GM12874 (cell line): ENCODE measurements around the gene RBFOX2.

Experiments used
- TF ChIP-seq, protein P1 (sequence below): IDR thresholded peaks from 2 replicates; pipeline ENCODE4 v1.5.1; 2011; ENCODE audit warnings: low read depth, mild to moderate bottlenecking, control low read depth, low read length, moderate library complexity; ENCODE audit not compliant: insufficient read depth

RBFOX2 gene

DNA sequence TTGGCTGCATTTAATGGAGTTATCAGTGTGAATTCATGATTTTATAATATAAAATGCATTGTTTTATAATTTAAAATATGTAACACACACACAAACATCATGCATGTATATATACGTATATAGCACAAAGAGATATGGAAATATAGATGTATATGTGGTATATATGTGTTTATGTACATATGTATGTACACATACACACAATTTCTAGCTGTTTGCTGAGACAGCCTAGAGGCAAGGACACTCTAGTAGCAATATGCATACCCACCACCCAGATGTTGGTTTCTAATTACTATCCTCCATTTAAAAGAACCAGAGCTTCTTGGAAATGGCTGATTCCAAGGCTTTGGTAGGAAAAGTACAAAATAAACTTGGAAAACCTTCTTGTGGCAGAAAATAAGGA is 50.4 kb downstream of the RBFOX2 start:
- TF ChIP-seq, protein P1, sequence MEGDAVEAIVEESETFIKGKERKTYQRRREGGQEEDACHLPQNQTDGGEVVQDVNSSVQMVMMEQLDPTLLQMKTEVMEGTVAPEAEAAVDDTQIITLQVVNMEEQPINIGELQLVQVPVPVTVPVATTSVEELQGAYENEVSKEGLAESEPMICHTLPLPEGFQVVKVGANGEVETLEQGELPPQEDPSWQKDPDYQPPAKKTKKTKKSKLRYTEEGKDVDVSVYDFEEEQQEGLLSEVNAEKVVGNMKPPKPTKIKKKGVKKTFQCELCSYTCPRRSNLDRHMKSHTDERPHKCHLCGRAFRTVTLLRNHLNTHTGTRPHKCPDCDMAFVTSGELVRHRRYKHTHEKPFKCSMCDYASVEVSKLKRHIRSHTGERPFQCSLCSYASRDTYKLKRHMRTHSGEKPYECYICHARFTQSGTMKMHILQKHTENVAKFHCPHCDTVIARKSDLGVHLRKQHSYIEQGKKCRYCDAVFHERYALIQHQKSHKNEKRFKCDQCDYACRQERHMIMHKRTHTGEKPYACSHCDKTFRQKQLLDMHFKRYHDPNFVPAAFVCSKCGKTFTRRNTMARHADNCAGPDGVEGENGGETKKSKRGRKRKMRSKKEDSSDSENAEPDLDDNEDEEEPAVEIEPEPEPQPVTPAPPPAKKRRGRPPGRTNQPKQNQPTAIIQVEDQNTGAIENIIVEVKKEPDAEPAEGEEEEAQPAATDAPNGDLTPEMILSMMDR = no peak

- TF ChIP-seq, protein P1 = no peak
Measured at GRCh38 chr22:35977136-35977535, 51.5 kb downstream of the RBFOX2 start.

DNA sequence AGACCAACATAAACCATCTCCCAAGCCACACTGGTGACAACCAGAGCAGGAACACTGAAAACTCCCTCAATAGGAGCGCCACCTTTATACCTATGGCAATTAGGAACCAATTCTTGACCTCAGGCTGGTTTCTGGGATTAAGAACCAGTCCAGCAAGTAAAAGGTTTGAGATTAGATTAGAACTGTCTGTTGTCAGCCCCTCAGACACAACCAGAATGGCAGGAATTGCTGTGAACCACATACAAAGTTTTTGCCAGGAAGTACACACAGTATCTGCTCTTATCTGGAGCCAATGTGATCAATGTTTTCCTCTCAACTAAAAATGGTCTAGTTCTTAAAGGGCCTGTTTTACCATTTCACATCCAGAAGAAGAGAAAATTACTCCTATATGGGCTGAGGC is 55.2 kb downstream of the RBFOX2 start:
- TF ChIP-seq, protein P1 = no peak

DNA sequence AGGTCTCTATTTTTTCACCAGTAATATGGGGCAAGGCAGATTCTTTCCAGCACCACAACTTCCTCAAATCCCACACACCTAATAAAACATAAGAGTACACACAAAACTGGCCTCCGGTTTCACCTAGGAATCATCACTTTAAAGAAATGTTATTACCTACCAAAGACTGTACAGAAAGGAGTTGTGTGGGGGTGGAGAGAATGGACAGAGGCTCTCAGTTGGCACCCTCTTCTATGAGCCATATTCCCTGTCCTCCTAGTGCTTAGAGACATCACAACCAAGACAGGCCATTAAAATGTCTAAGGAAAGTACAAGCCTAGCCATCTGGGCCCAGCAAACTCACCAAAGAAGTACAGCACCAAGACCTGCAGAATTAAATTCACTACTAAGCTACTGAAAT is 56.1 kb downstream of the RBFOX2 start:
- TF ChIP-seq, protein P1 = no peak

DNA sequence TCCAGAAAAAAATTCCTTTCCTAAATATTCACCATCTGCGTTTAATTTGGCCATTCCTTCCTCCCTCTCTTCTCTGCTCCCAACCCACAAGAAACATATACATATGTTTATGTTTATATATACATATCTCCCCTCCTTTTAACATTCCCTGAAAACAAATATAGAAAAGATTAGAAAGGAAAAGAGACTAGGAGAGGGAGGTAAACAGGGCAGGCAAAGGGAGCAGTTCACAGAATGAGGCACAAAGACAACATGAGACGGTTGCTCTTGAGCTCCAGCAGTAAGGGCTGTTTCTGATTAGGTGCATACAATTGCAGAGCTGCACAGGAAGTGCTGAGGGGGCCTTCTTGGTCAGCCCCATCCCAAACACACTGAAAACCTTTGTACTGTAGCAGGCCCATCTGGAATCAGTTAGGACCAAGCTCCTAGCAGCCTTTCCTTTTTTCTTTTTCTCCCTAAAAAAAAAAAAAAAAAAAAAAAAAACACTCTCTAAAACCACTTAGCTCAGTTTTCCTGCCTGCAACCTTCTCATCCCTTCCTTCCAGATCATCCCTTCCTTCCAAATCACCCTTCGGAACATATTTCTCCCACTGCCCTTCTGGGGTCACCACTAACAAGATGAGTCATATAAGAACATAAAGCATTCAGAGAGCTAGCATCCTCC is 57.0 kb downstream of the RBFOX2 start:
- TF ChIP-seq, protein P1 = no peak

DNA sequence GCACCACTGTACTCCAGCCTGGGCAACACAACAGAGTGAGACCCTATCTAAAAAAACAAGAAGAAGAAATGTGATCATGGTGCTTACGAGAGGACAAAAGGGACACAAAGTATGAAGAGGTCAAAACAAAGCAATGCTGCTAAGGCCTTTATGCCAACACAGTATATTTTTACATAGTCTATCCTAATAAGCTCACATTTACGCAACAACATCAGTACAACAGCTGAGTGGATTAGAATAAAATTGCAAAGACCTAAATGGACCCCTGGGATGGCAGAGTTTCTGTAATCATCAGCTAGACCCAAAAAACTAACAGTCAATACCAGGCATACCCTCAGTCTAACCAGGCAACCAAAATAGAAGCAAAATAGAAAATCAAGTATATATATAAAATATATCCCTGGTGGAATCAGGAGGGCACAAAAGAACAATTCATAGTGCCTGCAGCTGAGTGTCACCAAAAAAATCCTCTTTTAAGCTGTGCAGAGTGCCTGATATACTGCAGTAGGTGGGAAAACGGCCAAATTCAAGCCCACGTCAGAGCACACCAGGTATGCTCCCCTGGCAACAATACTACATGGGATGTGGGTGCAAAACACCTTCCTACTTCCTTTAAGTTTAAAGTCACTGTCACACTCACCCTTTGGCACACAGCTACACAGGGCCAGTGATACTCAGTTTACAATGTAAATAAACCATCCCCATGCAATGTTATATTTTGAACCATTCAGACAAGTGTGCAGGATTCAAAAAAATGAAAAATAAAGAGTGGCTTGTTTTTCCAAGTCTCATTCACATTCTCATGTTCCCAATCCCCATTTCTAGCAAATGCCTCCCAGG is 57.8 kb downstream of the RBFOX2 start:
- TF ChIP-seq, protein P1 = no peak

GRCh38 chr22:35967046-35967397 is 61.6 kb downstream of the RBFOX2 start:
- TF ChIP-seq, protein P1 = no peak
